Gastroesophageal sphincter (tissue), 3 donors: Measurements from ENCODE around the gene EFEMP1.

Experiments
- POLR2A ChIP-seq, 2 donors: fragments of 450-650 bp; IDR thresholded peaks; one replicate each; pipeline ENCODE4 v1.6.1; 2017; ENCODE audit warnings: antibody characterized with exemption in 2 of 2, mild to moderate bottlenecking in 2 of 2, moderate library complexity in 1 of 2
- POLR2AphosphoS5 ChIP-seq: sonication (generic); formaldehyde crosslinking; IDR thresholded peaks from one replicate; pipeline ENCODE4 v1.6.1; 2017; ENCODE audit warnings: antibody characterized with exemption
- TF ChIP-seq, protein P1 (sequence below), 4 experiments: fragments of 200-600 bp in 2 of 4; fragments of 450-650 bp in 2 of 4; sonication (generic) in 1 of 4; IDR thresholded peaks; one replicate each; pipeline ENCODE4 v1.5.1; 2017 to 2019; ENCODE audit warnings: antibody characterized with exemption in 4 of 4, mild to moderate bottlenecking in 2 of 4, moderate library complexity in 2 of 4

DNA sequence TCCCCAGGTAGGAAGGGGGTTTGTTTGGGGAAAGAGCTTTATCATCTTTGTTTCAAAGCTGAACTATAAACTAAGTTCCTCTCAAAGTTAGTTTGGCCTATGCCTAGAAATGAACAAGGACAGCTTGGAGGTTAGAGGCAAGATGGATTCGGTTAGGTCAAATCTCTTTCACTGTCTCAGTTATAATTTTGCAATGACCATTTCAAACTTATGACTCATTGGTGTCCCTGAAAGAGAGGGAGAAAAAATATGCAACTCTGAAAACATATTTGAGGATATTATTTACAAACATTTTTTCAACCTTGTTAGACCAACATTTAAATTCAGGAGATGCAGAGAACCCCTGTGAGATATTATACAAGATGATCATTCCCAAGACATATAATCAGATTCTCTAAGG lies 95.7 kb downstream of the EFEMP1 start:
- TF ChIP-seq, protein P1, sequence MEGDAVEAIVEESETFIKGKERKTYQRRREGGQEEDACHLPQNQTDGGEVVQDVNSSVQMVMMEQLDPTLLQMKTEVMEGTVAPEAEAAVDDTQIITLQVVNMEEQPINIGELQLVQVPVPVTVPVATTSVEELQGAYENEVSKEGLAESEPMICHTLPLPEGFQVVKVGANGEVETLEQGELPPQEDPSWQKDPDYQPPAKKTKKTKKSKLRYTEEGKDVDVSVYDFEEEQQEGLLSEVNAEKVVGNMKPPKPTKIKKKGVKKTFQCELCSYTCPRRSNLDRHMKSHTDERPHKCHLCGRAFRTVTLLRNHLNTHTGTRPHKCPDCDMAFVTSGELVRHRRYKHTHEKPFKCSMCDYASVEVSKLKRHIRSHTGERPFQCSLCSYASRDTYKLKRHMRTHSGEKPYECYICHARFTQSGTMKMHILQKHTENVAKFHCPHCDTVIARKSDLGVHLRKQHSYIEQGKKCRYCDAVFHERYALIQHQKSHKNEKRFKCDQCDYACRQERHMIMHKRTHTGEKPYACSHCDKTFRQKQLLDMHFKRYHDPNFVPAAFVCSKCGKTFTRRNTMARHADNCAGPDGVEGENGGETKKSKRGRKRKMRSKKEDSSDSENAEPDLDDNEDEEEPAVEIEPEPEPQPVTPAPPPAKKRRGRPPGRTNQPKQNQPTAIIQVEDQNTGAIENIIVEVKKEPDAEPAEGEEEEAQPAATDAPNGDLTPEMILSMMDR (IDR thresholded peaks at IDR 0.05): no peak
- TF ChIP-seq POLR2AphosphoS5 (no peak), POLR2A (IDR thresholded peaks at IDR 0.05) (no peak)
